ENCODE results near the gene EEF1AKMT4. TPM values are rescaled to one million over a fixed set of nuclear protein-coding genes. Genes with fewer than 3 reads are reported as not detected.

The EEF1AKMT4 gene
- total RNA-seq, 1 donor from 2014 or later: 9.5 TPM

GRCh38 chr3:184239221-184239620 lies 10.3 kb upstream of the EEF1AKMT4 start:
- H3K27me3 Mint-ChIP-seq (ENCODE audit: low read depth): no peaks in the 10 kb centered on the region
- peaks cover 15% of the 10 kb centered on the region for H3K36me3 Mint-ChIP-seq (ENCODE audit: low read depth)
- H3K4me3 Mint-ChIP-seq (ENCODE audit: low read depth): no peak overlapping the region
- DNase-seq (ENCODE audit: low spot score): no peak
- no peak overlapping the region for H3K27ac Mint-ChIP-seq
- intact Hi-C loops (cut with micrococcal nuclease): no loop called here
- no peaks in the 10 kb centered on the region for H3K9me3 Mint-ChIP-seq
- no peaks in the 10 kb centered on the region for H3K4me1 Mint-ChIP-seq (ENCODE audit: low read depth)

GRCh38 chr3:184239708-184240107 lies 9.8 kb upstream of the EEF1AKMT4 start:
- H3K27ac Mint-ChIP-seq: no peak overlapping the region
- H3K4me1 Mint-ChIP-seq (ENCODE audit: low read depth): no peaks in the 10 kb centered on the region
- intact Hi-C loops (cut with micrococcal nuclease): no loop called here
- H3K4me3 Mint-ChIP-seq (ENCODE audit: low read depth): no peak overlapping the region
- H3K9me3 Mint-ChIP-seq: no peaks in the 10 kb centered on the region
- DNase-seq (ENCODE audit: low spot score): no peak
- no peaks in the 10 kb centered on the region for H3K27me3 Mint-ChIP-seq (ENCODE audit: low read depth)
- peaks cover 20% of the 10 kb centered on the region for H3K36me3 Mint-ChIP-seq (ENCODE audit: low read depth)

GRCh38 chr3:184240384-184241140 lies 8.9 kb upstream of the EEF1AKMT4 start:
- no peak for DNase-seq (ENCODE audit: low spot score)
- no peaks in the 10 kb centered on the region for H3K9me3 Mint-ChIP-seq
- H3K4me1 Mint-ChIP-seq (ENCODE audit: low read depth): no peaks in the 10 kb centered on the region
- H3K4me3 Mint-ChIP-seq (ENCODE audit: low read depth): no peak overlapping the region
- peaks cover 28% of the 10 kb centered on the region for H3K36me3 Mint-ChIP-seq (ENCODE audit: low read depth)
- no peak overlapping the region for H3K27ac Mint-ChIP-seq
- intact Hi-C loops (cut with micrococcal nuclease): no loop called here
- H3K27me3 Mint-ChIP-seq (ENCODE audit: low read depth): no peaks in the 10 kb centered on the region

- Mint-ChIP-seq H3K27ac (no peak overlapping the region), H3K4me1 (ENCODE audit: low read depth) (no peaks in the 10 kb centered on the region), H3K4me3 (ENCODE audit: low read depth) (no peak overlapping the region), H3K36me3 (ENCODE audit: low read depth) (peaks cover 34% of the 10 kb centered on the region), H3K27me3 (ENCODE audit: low read depth) (no peaks in the 10 kb centered on the region), H3K9me3 (no peaks in the 10 kb centered on the region)
- intact Hi-C loops (cut with micrococcal nuclease): no loop called here
- DNase-seq (ENCODE audit: low spot score): no peak
Measured at GRCh38 chr3:184241141-184241446, 8.4 kb upstream of the EEF1AKMT4 start.

GRCh38 chr3:184241447-184242296 lies 7.8 kb upstream of the EEF1AKMT4 start:
- no peaks in the 10 kb centered on the region for H3K4me1 Mint-ChIP-seq (ENCODE audit: low read depth)
- peaks cover 35% of the 10 kb centered on the region for H3K36me3 Mint-ChIP-seq (ENCODE audit: low read depth)
- no peaks in the 10 kb centered on the region for H3K27me3 Mint-ChIP-seq (ENCODE audit: low read depth)
- H3K4me3 Mint-ChIP-seq (ENCODE audit: low read depth): no peak overlapping the region
- intact Hi-C loops (cut with micrococcal nuclease): no loop called here
- no peak overlapping the region for H3K27ac Mint-ChIP-seq
- DNase-seq (ENCODE audit: low spot score): no peak
- no peaks in the 10 kb centered on the region for H3K9me3 Mint-ChIP-seq

- peaks cover 35% of the 10 kb centered on the region for H3K36me3 Mint-ChIP-seq (ENCODE audit: low read depth)
- no peak for DNase-seq (ENCODE audit: low spot score)
- no peak overlapping the region for H3K27ac Mint-ChIP-seq
- no peaks in the 10 kb centered on the region for H3K9me3 Mint-ChIP-seq
- intact Hi-C loops (cut with micrococcal nuclease): no loop called here
- H3K4me3 Mint-ChIP-seq (ENCODE audit: low read depth): no peak overlapping the region
- H3K4me1 Mint-ChIP-seq (ENCODE audit: low read depth): no peaks in the 10 kb centered on the region
- no peaks in the 10 kb centered on the region for H3K27me3 Mint-ChIP-seq (ENCODE audit: low read depth)
Measured at GRCh38 chr3:184242297-184242685, 7.2 kb upstream of the EEF1AKMT4 start.

- H3K4me3 Mint-ChIP-seq (ENCODE audit: low read depth): peak within 1 kb of the TSS; percentile 95
- H3K9me3 Mint-ChIP-seq: no peaks in the 10 kb centered on the region
- DNase-seq (ENCODE audit: low spot score): peak; percentile 83
- peaks cover 7% of the 10 kb centered on the region for H3K4me1 Mint-ChIP-seq (ENCODE audit: low read depth)
- H3K36me3 Mint-ChIP-seq (ENCODE audit: low read depth): peaks cover 22% of the 10 kb centered on the region
- intact Hi-C loops (cut with micrococcal nuclease): loop anchor here (1.0 to 2.0 kb wide), 8 partner anchors 51 to 364 kb away; partner anchors contain the start of genes ABCC5, ABCF3, AP2M1 and EIF2B5
- H3K27me3 Mint-ChIP-seq (ENCODE audit: low read depth): no peaks in the 10 kb centered on the region
- peak within 1 kb of the TSS; percentile 99 for H3K27ac Mint-ChIP-seq
Measured at GRCh38 chr3:184248454-184249411, 739 bp upstream of the EEF1AKMT4 start, which contains the start of gene ALG3. Gene ALG3 (minus strand): TSS chr3:184248962. CDS start chr3:184248940, 22 bp downstream.

GRCh38 chr3:184250167-184250828 lies 826 bp downstream of the EEF1AKMT4 start:
- Mint-ChIP-seq H3K36me3 (ENCODE audit: low read depth) (peaks cover 9% of the 10 kb centered on the region), H3K4me3 (ENCODE audit: low read depth) (peak overlapping the region; percentile 95), H3K9me3 (no peaks in the 10 kb centered on the region), H3K27ac (peak overlapping the region; percentile 99), H3K27me3 (ENCODE audit: low read depth) (no peaks in the 10 kb centered on the region), H3K4me1 (ENCODE audit: low read depth) (peaks cover 7% of the 10 kb centered on the region)
- intact Hi-C loops (cut with micrococcal nuclease): loop anchor here (1.0 kb wide), 2 partner anchors 11 to 23 kb away; partner anchors contain the start of gene CAMK2N2
- DNase-seq (ENCODE audit: low spot score): peak; percentile 85

GRCh38 chr3:184255291-184256039 lies 6.0 kb downstream of the EEF1AKMT4 start:
- Mint-ChIP-seq H3K36me3 (ENCODE audit: low read depth) (peaks cover 9% of the 10 kb centered on the region), H3K27ac (no peak overlapping the region), H3K27me3 (ENCODE audit: low read depth) (peaks cover 16% of the 10 kb centered on the region), H3K4me1 (ENCODE audit: low read depth) (peaks cover 5% of the 10 kb centered on the region), H3K9me3 (no peaks in the 10 kb centered on the region), H3K4me3 (ENCODE audit: low read depth) (no peak overlapping the region)
- no peak for DNase-seq (ENCODE audit: low spot score)
- intact Hi-C loops (cut with micrococcal nuclease): no loop called here

GRCh38 chr3:184257083-184257915 lies 7.8 kb downstream of the EEF1AKMT4 start:
- Mint-ChIP-seq H3K4me3 (ENCODE audit: low read depth) (no peak overlapping the region), H3K4me1 (ENCODE audit: low read depth) (peaks cover 13% of the 10 kb centered on the region), H3K27me3 (ENCODE audit: low read depth) (peaks cover 25% of the 10 kb centered on the region), H3K27ac (no peak overlapping the region), H3K36me3 (ENCODE audit: low read depth) (peaks cover 9% of the 10 kb centered on the region), H3K9me3 (no peaks in the 10 kb centered on the region)
- intact Hi-C loops (cut with micrococcal nuclease): no loop called here
- no peak for DNase-seq (ENCODE audit: low spot score)

- DNase-seq (ENCODE audit: low spot score): no peak
- H3K36me3 Mint-ChIP-seq (ENCODE audit: low read depth): peaks cover 9% of the 10 kb centered on the region
- no peak overlapping the region for H3K4me3 Mint-ChIP-seq (ENCODE audit: low read depth)
- peaks cover 33% of the 10 kb centered on the region for H3K27me3 Mint-ChIP-seq (ENCODE audit: low read depth)
- H3K9me3 Mint-ChIP-seq: no peaks in the 10 kb centered on the region
- intact Hi-C loops (cut with micrococcal nuclease): no loop called here
- no peak overlapping the region for H3K27ac Mint-ChIP-seq
- peaks cover 17% of the 10 kb centered on the region for H3K4me1 Mint-ChIP-seq (ENCODE audit: low read depth)
Measured at GRCh38 chr3:184258926-184259325, 9.5 kb downstream of the EEF1AKMT4 start.
